Neural cell (in vitro differentiated cells): Measurements from ENCODE around the gene SYK.

Experiments
- CTCF ChIP-seq: fragments of 450-650 bp; IDR thresholded peaks from 2 replicates; pipeline ENCODE4 v1.5.1; 2014; ENCODE audit warnings: antibody characterized with exemption, mild to moderate bottlenecking, moderate library complexity; ENCODE audit not compliant: poor library complexity, severe bottlenecking
- EP300 ChIP-seq: fragments of 450-650 bp; conservative IDR thresholded peaks from 2 replicates; pipeline ENCODE4 v1.6.1; 2014; ENCODE audit warnings: antibody characterized with exemption, mild to moderate bottlenecking, moderate library complexity; ENCODE audit not compliant: poor library complexity, severe bottlenecking
- EZH2 ChIP-seq: fragments of 200-600, 300-800 bp; shearing (Covaris generic), sonication (generic); IDR thresholded peaks from 2 replicates; pipeline ENCODE4 v1.6.1; 2014; ENCODE audit warnings: antibody characterized with exemption, low read length, borderline replicate concordance, mild to moderate bottlenecking; ENCODE audit not compliant: insufficient read depth, poor library complexity, severe bottlenecking
- MXI1 ChIP-seq: fragments of 450-650 bp; conservative IDR thresholded peaks from 2 replicates; pipeline ENCODE4 v1.6.1; 2014; ENCODE audit warnings: antibody characterized with exemption, mild to moderate bottlenecking; ENCODE audit not compliant: poor library complexity, severe bottlenecking
- POLR2AphosphoS5 ChIP-seq: IDR thresholded peaks from 2 replicates; pipeline ENCODE4 v1.6.1; 2012
- RAD21 ChIP-seq: fragments of 450-650 bp; conservative IDR thresholded peaks from 2 replicates; pipeline ENCODE4 v1.6.1; 2014; ENCODE audit warnings: antibody characterized with exemption, mild to moderate bottlenecking, moderate library complexity
- SMC3 ChIP-seq: fragments of 450-650 bp; conservative IDR thresholded peaks from 2 replicates; pipeline ENCODE4 v1.6.1; 2014; ENCODE audit warnings: antibody characterized with exemption, mild to moderate bottlenecking, moderate library complexity; ENCODE audit not compliant: poor library complexity
- TAF1 ChIP-seq: IDR thresholded peaks from 2 replicates; pipeline ENCODE4 v1.6.1; 2012; ENCODE audit warnings: low read depth

GRCh38 chr9:90847971-90848370 is 46.4 kb downstream of the SYK start:
- TF ChIP-seq EZH2, result no peak
- no peak for TF ChIP-seq POLR2AphosphoS5
- no peak for TF ChIP-seq RAD21
- no peak for TF ChIP-seq CTCF
- TF ChIP-seq TAF1, result no peak
- TF ChIP-seq SMC3, result no peak
- TF ChIP-seq EP300, result no peak
- TF ChIP-seq MXI1, result no peak
